SHP77 treated with DMSO at 0.1 percent for 48 hours (cell line): Measurements from ENCODE around the gene DPYSL5.
"Not testable (repeated sequence)": the region's sequence is repeated elsewhere in the genome, so short reads cannot be mapped to it uniquely, and the experiment has no call there.

Source experiments
- DNase-seq: peaks from one replicate; lab custom pipeline; 2025; lab: John Stamatoyannopoulos, UW

DPYSL5 gene

GRCh38 chr2:26901326-26902183, 53.6 kb downstream of the DPYSL5 start:
- DNase-seq, result no peak

- no peak for DNase-seq
Measured at GRCh38 chr2:26903676-26904075, 55.7 kb downstream of the DPYSL5 start.

GRCh38 chr2:26904839-26905238, 56.9 kb downstream of the DPYSL5 start:
- DNase-seq, result no peak

- no peak for DNase-seq
Measured at GRCh38 chr2:26905341-26906198, 57.6 kb downstream of the DPYSL5 start.

GRCh38 chr2:26907416-26907815, 59.5 kb downstream of the DPYSL5 start:
- DNase-seq, result no peak

- DNase-seq, result no peak
Measured at GRCh38 chr2:26910176-26910575, 62.2 kb downstream of the DPYSL5 start.

GRCh38 chr2:26911911-26912861, 64.3 kb downstream of the DPYSL5 start:
- DNase-seq, result no peak

- DNase-seq, result no peak
Measured at GRCh38 chr2:26913606-26913998, 65.7 kb downstream of the DPYSL5 start.

GRCh38 chr2:26913999-26914658, 66.2 kb downstream of the DPYSL5 start:
- DNase-seq, result no peak

- no peak for DNase-seq
Measured at GRCh38 chr2:26914659-26915310, 66.9 kb downstream of the DPYSL5 start.

- no peak for DNase-seq
Measured at GRCh38 chr2:26915316-26915715, 67.4 kb downstream of the DPYSL5 start.

GRCh38 chr2:26916128-26916692, 68.3 kb downstream of the DPYSL5 start:
- no peak for DNase-seq

GRCh38 chr2:26917135-26917836, 69.4 kb downstream of the DPYSL5 start:
- no peak for DNase-seq

- DNase-seq, result no peak
Measured at GRCh38 chr2:26921323-26921722, 73.4 kb downstream of the DPYSL5 start.

- DNase-seq, result no peak
Measured at GRCh38 chr2:26922405-26923188, 74.7 kb downstream of the DPYSL5 start.

- not testable (repeated sequence) for DNase-seq
Measured at GRCh38 chr2:26923189-26923466, 75.2 kb downstream of the DPYSL5 start.

GRCh38 chr2:26924731-26925099, 76.8 kb downstream of the DPYSL5 start:
- DNase-seq, result no peak

- no peak for DNase-seq
Measured at GRCh38 chr2:26925100-26925791, 77.3 kb downstream of the DPYSL5 start.

- DNase-seq, result no peak
Measured at GRCh38 chr2:26927221-26927620, 79.3 kb downstream of the DPYSL5 start.
